Lower lobe of right lung (tissue), 2 donors: ENCODE measurements around the gene TCF7L2. TPM values are rescaled to one million over a fixed set of nuclear protein-coding genes. Genes with fewer than 3 reads are reported as not detected.

Experiments
- ATAC-seq, 2 donors: fragments of 200-7000 bp; cut with Tn5 transposase; one replicate each; pipeline ENCODE4 v1.9.1; 2020 to 2022; ENCODE audit warnings: mild to moderate bottlenecking in 2 of 2, moderate library complexity in 2 of 2
- DNase-seq: peaks from one replicate; pipeline ENCODE4 v3.0.0-alpha.2; 2020
- H3K27ac ChIP-seq: fragments of 200-600 bp; one replicate; pipeline ENCODE4 v1.8.0; 2022
- H3K27me3 ChIP-seq: fragments of 200-600 bp; one replicate; pipeline ENCODE4 v1.8.0; 2022; ENCODE audit warnings: low read depth
- H3K36me3 ChIP-seq: fragments of 200-600 bp; one replicate; pipeline ENCODE4 v1.8.0; 2022; ENCODE audit warnings: mild to moderate bottlenecking
- H3K4me1 ChIP-seq: fragments of 200-600 bp; one replicate; pipeline ENCODE4 v1.8.0; 2022
- H3K4me3 ChIP-seq: fragments of 200-600 bp; one replicate; pipeline ENCODE4 v1.8.0; 2022; ENCODE audit warnings: mild to moderate bottlenecking
- H3K9me3 ChIP-seq: fragments of 200-600 bp; one replicate; pipeline ENCODE4 v1.8.0; 2022
- intact Hi-C: fragments of 100-400 bp; cut with DNase I; formaldehyde crosslinking; loops from one replicate; pipeline ENCODE4 v1.11.0; 2022
- total RNA-seq: library from RNA; stranded (reverse); fragmentation: NEBNext Ultra II Directional; extraction: Animal tissue kit (Norgen Biotek cat#: 25700); gene quantifications from one replicate; pipeline ENCODE4 v1.2.1, GENCODE V29; 2021
- TF ChIP-seq, protein P1 (sequence below): fragments of 200-600 bp; IDR thresholded peaks from one replicate; pipeline ENCODE4 v1.8.0; 2022; ENCODE audit warnings: antibody characterized with exemption, mild to moderate bottlenecking
- donor health status: DM: no; HTN: yes; CAD: no; lungs with severe emphysema.

Gene TCF7L2
- total RNA-seq, 1 donor from 2014 or later: 71.2 TPM

DNA sequence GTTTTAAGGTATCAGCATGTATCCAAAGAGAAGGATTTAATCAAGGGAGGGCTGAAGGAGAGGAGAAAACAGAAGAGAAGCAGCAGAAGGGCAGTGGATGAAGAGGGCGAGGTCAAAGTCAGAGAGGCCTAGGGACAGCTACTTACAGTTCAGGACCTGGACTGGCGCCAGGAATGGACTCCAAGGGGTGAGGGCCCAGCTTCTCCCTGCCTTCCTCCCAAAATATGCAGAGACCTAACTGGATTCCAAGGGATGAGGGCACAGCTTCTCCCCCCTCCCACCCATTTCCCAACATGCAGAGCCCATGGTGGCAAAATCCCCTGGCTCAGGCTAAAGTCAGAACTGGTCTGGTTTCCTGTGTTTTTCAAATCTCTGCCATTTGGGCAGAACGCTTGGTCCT is 3.4 kb upstream of the TCF7L2 start:
- Histone ChIP-seq H3K27me3 (no peaks in the 10 kb centered on the region), H3K4me3 (no peak overlapping the region), H3K4me1 (peaks cover 16% of the 10 kb centered on the region), H3K36me3 (no peaks in the 10 kb centered on the region), H3K9me3 (no peaks in the 10 kb centered on the region), H3K27ac (no peak overlapping the region)
- ATAC-seq (no peak), DNase-seq (no peak)
- TF ChIP-seq, protein P1, sequence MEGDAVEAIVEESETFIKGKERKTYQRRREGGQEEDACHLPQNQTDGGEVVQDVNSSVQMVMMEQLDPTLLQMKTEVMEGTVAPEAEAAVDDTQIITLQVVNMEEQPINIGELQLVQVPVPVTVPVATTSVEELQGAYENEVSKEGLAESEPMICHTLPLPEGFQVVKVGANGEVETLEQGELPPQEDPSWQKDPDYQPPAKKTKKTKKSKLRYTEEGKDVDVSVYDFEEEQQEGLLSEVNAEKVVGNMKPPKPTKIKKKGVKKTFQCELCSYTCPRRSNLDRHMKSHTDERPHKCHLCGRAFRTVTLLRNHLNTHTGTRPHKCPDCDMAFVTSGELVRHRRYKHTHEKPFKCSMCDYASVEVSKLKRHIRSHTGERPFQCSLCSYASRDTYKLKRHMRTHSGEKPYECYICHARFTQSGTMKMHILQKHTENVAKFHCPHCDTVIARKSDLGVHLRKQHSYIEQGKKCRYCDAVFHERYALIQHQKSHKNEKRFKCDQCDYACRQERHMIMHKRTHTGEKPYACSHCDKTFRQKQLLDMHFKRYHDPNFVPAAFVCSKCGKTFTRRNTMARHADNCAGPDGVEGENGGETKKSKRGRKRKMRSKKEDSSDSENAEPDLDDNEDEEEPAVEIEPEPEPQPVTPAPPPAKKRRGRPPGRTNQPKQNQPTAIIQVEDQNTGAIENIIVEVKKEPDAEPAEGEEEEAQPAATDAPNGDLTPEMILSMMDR: no peak
- intact Hi-C loops: no loop called here

DNA sequence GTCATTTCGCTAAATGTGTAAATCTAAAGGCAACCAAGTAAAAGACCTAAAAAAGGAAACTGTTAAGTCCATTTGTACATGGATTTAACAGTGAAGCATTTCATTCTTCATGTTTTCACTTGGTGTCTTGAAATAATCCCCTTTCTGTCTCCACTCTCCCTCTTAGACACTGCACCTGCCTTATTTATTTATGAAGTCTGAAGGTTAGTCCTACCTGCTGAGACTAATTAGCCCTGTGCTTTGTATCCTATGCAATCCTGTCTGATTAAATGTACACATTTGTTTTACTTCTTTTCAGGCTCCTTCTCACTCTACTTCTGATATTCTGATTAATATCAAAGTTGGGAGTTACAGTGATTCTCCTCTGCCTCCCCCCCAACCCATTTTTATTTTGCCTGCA is 1.9 kb upstream of the TCF7L2 start:
- TF ChIP-seq, protein P1: no peak
- DNase-seq: no peak
- intact Hi-C loops: no loop called here
- Histone ChIP-seq H3K9me3 (no peaks in the 10 kb centered on the region), H3K27me3 (no peaks in the 10 kb centered on the region), H3K4me1 (peaks cover 19% of the 10 kb centered on the region), H3K36me3 (no peaks in the 10 kb centered on the region), H3K4me3 (no peak overlapping the region), H3K27ac (no peak overlapping the region)
- no peak for ATAC-seq

- Histone ChIP-seq H3K27ac (peak overlapping the region; percentile 40), H3K4me3 (peak overlapping the region; percentile 78), H3K36me3 (no peaks in the 10 kb centered on the region), H3K27me3 (no peaks in the 10 kb centered on the region), H3K4me1 (peaks cover 30% of the 10 kb centered on the region), H3K9me3 (no peaks in the 10 kb centered on the region)
- no peak for DNase-seq
- TF ChIP-seq, protein P1: no peak
- intact Hi-C loops: no loop called here
- peak; percentile 1 to 11 for ATAC-seq
These were observed 764 bp upstream of the TCF7L2 start for GRCh38 chr10:112949143-112949823.

GRCh38 chr10:112950714-112951358 is 789 bp downstream of the TCF7L2 start:
- intact Hi-C loops: no loop called here
- ATAC-seq: no peak
- H3K27ac ChIP-seq: peak overlapping the region; percentile 90
- peak; percentile 49 for DNase-seq
- peak overlapping the region; percentile 78 for H3K4me3 ChIP-seq
- no peaks in the 10 kb centered on the region for H3K36me3 ChIP-seq
- H3K4me1 ChIP-seq: peaks cover 46% of the 10 kb centered on the region
- TF ChIP-seq, protein P1: no peak
- H3K27me3 ChIP-seq: no peaks in the 10 kb centered on the region
- H3K9me3 ChIP-seq: no peaks in the 10 kb centered on the region

DNA sequence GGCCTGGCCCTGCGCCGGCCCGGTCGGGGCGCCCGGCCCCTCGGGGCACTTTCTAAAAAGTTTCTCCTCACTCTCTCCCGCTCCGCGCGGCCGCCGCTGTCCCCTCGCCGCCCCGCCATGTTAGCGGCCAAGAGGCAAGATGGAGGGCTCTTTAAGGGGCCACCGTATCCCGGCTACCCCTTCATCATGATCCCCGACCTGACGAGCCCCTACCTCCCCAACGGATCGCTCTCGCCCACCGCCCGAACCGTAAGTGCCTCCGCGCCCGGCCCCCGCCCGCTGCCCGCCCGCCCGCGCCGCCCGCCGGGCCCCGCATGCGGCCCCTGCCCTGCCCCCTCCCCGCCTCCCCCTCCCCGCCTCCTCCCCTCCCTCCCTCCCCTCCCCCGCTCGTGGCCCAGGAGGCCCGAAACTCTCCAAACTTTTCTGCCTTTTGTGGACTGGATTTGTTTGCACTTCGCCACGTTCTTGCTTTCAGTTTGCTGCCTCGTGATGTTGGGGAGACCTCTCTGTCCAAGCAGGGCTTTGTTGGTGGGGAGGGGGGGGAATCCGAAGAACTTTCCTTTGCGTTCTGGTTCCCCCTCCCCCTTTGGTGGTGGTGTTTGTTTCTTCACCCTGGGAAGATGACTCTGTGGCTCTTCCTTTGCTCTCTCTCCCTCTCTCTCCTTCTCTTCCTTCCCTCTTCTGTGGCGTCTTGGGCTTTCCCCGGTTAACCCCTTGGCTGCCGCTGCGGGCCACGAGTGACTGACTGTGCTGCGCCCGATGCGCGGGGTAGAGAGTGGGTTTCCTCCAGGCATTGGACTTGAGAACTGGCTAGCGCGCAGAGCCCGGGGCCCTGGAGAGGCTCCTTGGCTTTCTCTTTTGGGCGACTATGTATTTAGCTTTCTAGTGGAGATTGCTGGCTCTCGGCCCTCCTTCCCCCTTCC is 1.6 kb downstream of the TCF7L2 start:
- Histone ChIP-seq H3K36me3 (no peaks in the 10 kb centered on the region), H3K9me3 (no peaks in the 10 kb centered on the region), H3K4me3 (peak overlapping the region; percentile 78), H3K4me1 (peaks cover 46% of the 10 kb centered on the region), H3K27me3 (no peaks in the 10 kb centered on the region), H3K27ac (peak overlapping the region; percentile 90)
- intact Hi-C loops: no loop called here
- peak; percentile 45 to 51 for ATAC-seq
- peak; percentile 78 for DNase-seq
- TF ChIP-seq, protein P1: no peak
